ENCODE measurements around the gene COL12A1.
A peak's percentile ranks its signal among the peaks of the same experiment; 100 is the strongest.

The COL12A1 gene

DNA sequence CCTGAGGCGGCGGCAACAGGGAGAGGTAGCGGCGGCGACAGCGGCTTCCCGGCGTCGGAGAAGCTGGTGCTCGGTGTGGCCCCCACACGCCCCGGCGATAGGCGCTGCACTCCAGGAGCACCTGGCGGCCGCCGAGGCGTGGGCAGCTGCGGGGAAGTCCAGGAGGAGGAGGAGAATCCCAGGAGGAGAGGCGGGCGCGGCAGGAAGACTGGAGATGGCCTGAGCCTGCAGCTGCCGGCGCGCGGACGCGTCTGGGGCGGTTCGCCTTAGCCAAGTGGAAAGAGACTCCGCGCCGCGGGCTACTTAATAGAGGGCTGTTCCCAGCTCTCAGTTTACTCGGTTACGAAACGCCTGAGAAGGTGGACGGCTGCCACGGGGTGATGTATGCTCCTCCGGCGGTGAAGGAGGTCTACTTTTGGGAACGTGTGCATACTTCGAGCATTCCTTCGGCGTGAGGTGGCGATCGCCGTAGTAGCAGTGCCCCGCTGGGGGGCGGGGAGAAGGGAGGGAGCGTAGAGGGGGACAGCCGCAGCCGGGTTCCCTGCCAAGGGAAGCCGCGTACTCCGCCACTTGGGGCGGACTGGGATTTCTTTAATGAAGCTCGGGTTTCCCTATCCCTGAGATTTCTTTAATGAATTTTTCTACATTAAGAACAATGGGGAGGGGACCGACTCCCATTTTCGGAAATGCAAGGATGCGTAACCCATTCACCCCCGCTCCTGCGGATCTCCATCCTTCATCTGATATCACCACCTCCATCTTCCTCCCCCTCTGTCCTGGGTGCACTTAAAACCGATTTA lies at the start of gene COL12A1:
Gene COL12A1, minus strand, starts transcription at position 278 of the 800 bp plus-strand sequence. CDS start 3,261 bp downstream, outside the sequence.
- Histone ChIP-seq H3K27ac (peak within 1 kb of the TSS; percentile 66 to 83), H3K36me3 (no peaks in the 10 kb centered on the region), H3K9me3 (no peaks in the 10 kb centered on the region), H3K27me3 (no peaks in the 10 kb centered on the region), H3K4me3 (peak within 1 kb of the TSS; percentile 79 to 81), H3K4me1 (peaks cover 0 to 42% (median 20%) of the 10 kb centered on the region in 4 donors)
- TF ChIP-seq, protein P1, sequence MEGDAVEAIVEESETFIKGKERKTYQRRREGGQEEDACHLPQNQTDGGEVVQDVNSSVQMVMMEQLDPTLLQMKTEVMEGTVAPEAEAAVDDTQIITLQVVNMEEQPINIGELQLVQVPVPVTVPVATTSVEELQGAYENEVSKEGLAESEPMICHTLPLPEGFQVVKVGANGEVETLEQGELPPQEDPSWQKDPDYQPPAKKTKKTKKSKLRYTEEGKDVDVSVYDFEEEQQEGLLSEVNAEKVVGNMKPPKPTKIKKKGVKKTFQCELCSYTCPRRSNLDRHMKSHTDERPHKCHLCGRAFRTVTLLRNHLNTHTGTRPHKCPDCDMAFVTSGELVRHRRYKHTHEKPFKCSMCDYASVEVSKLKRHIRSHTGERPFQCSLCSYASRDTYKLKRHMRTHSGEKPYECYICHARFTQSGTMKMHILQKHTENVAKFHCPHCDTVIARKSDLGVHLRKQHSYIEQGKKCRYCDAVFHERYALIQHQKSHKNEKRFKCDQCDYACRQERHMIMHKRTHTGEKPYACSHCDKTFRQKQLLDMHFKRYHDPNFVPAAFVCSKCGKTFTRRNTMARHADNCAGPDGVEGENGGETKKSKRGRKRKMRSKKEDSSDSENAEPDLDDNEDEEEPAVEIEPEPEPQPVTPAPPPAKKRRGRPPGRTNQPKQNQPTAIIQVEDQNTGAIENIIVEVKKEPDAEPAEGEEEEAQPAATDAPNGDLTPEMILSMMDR (IDR thresholded peaks at IDR 0.05) = no peak
- DNase-seq = peak; percentile 95 to 96
- intact Hi-C loops (cut with DNase I; ENCODE audit: low total_unique reads) = loop anchor here (5.0 to 10.0 kb wide), 4 partner anchors 104 to 1351 kb away; no protein-coding TSS in a partner anchor

DNA sequence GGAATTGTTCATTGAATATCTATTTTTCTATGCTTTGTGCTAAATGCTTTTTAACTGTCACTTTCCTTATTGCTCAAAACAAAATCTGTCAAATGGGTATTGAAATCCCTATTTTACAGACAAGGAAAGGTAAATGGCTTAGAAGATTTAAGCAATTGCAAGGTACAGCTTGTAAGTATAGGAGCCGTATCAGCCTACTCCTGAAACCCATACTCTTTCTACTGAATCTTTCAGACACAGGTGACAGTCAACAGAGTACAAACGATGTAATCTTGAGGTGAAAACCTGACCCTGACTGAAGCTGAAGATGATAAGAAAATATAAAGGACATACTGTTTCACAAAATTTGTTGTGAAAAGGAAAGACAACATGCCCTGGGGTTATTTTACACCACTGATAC lies 44.7 kb upstream of the COL12A1 start:
- H3K9me3 ChIP-seq = no peaks in the 10 kb centered on the region
- no peak overlapping the region for H3K4me3 ChIP-seq
- H3K27me3 ChIP-seq = no peaks in the 10 kb centered on the region
- intact Hi-C loops (cut with DNase I; ENCODE audit: low total_unique reads) = no loop called here
- H3K36me3 ChIP-seq = peaks cover 10 to 26% (median 12%) of the 10 kb centered on the region in 3 donors
- TF ChIP-seq, protein P1 (IDR thresholded peaks at IDR 0.05) = no peak
- no peak overlapping the region for H3K27ac ChIP-seq
- H3K4me1 ChIP-seq = no peaks in the 10 kb centered on the region
- no peak for DNase-seq

DNA sequence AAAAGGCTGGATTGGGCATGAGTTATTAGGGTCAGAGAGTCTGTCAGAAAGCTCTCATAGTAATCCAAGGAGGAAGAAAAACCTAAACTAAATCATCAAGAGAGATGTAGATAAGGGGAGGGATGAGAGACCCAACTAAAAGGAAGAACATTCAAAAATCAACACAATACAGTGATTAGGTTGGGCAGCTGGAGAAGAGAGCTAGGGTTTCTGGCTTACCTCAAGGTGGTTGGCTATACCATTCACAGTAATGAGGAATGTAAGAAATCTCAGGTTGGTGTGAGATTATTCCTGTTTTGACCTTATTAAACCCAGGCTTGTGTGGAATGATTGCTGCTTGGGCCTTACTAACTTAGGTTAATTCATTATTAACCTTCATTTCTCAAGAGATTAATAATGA lies 44.0 kb upstream of the COL12A1 start:
- Histone ChIP-seq H3K36me3 (peaks cover 4 to 18% (median 5%) of the 10 kb centered on the region in 3 donors), H3K4me1 (peaks cover 0 to 1% (median 0%) of the 10 kb centered on the region in 4 donors), H3K27ac (no peak overlapping the region), H3K9me3 (no peaks in the 10 kb centered on the region), H3K27me3 (no peaks in the 10 kb centered on the region), H3K4me3 (no peak overlapping the region)
- DNase-seq = no peak
- TF ChIP-seq, protein P1 (IDR thresholded peaks at IDR 0.05) = no peak
- intact Hi-C loops (cut with DNase I; ENCODE audit: low total_unique reads) = no loop called here

DNA sequence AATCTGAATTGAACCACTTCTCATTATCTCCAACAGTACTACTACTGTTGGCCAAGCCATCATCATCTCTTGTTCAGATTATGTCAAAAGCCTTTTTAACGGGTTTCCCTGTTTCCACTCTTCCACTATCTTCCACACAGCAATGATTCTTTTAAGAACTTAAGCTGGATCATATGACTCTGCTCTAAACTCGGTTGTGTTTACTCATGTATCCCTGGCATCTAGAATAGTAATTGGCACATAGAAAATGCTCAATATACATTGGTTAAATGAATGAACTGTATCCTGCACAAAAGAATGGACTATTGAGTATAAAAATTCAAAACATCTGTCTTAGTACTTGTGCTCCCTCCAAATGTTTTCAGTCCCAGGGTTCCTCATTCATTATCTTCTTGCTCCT lies 40.5 kb upstream of the COL12A1 start:
- DNase-seq = no peak
- Histone ChIP-seq H3K4me1 (peaks cover 0 to 23% (median 6%) of the 10 kb centered on the region in 4 donors), H3K27ac (no peak overlapping the region), H3K4me3 (no peak overlapping the region), H3K27me3 (no peaks in the 10 kb centered on the region), H3K9me3 (no peaks in the 10 kb centered on the region), H3K36me3 (no peaks in the 10 kb centered on the region)
- TF ChIP-seq, protein P1 (IDR thresholded peaks at IDR 0.05) = no peak
- intact Hi-C loops (cut with DNase I; ENCODE audit: low total_unique reads) = no loop called here

DNA sequence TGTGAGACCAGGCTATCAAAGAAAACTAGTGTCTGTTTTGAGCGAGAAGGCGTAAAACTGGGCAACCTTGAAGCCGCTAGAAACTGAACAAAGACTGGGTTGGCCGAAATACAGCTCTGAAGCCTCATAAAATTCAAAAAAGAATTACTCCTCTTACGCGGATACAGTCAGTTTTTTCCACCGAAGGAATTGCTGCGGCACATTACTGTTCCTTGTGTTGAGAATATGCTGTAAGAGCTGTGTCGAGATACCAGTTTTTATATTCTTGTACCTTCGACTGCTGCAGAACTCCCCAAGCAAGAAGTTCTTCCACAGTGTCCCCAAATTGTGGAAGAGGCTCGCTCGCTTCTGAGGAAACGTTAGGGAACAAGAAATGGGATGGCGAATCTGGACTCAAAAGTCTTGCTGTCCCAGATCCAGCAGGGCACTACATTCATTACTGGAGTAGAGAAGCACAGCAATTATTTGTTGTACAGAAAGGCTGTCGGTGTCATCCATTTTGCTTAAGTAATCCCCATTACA lies 38.3 kb upstream of the COL12A1 start:
- peaks cover 0 to 31% (median 11%) of the 10 kb centered on the region in 4 donors for H3K4me1 ChIP-seq
- intact Hi-C loops (cut with DNase I; ENCODE audit: low total_unique reads) = no loop called here
- TF ChIP-seq, protein P1 (IDR thresholded peaks at IDR 0.05) = no peak
- H3K27ac ChIP-seq = peak overlapping the region; percentile 83 to 86
- no peak for DNase-seq
- peaks cover 8 to 11% (median 10%) of the 10 kb centered on the region in 3 donors for H3K36me3 ChIP-seq
- H3K9me3 ChIP-seq = no peaks in the 10 kb centered on the region
- peak overlapping the region; percentile 62 to 64 for H3K4me3 ChIP-seq
- H3K27me3 ChIP-seq = no peaks in the 10 kb centered on the region

Measured in tibial artery (tissue), 4 donors.